Measurements from ENCODE around the gene CLEC14A. TPM values are rescaled to one million over a fixed set of nuclear protein-coding genes. Genes with fewer than 3 reads are reported as not detected.

The CLEC14A gene
- total RNA-seq, 3 donors from 2014 or later = 0.10 TPM; not detected in 2

- DNase-seq (no peak), ATAC-seq (no peak)
- Mint-ChIP-seq H3K9me3 (peaks cover 4% of the 10 kb centered on the region), H3K4me1 (ENCODE audit: low read depth) (peaks cover 13% of the 10 kb centered on the region), H3K4me3 (no peak overlapping the region), H3K36me3 (ENCODE audit: insufficient read depth) (no peaks in the 10 kb centered on the region), H3K27me3 (ENCODE audit: low read depth) (peaks cover 35% of the 10 kb centered on the region)
Measured at GRCh38 chr14:38205119-38205813, 50.6 kb downstream of the CLEC14A start.

- DNase-seq = no peak
- ATAC-seq = no peak
- H3K4me3 Mint-ChIP-seq = no peak overlapping the region
- peaks cover 30% of the 10 kb centered on the region for H3K27me3 Mint-ChIP-seq (ENCODE audit: low read depth)
- peaks cover 8% of the 10 kb centered on the region for H3K4me1 Mint-ChIP-seq (ENCODE audit: low read depth)
- no peaks in the 10 kb centered on the region for H3K36me3 Mint-ChIP-seq (ENCODE audit: insufficient read depth)
- H3K9me3 Mint-ChIP-seq = peaks cover 4% of the 10 kb centered on the region
Measured at GRCh38 chr14:38204719-38205115, 51.2 kb downstream of the CLEC14A start.

Other genes starting within 250 kb of the CLEC14A start
- gene SSTR1, start 48.2 kb downstream of the CLEC14A start, total RNA-seq = not detected

Data from activated T-cell treated with anti-CD3 and anti-CD28 coated beads, Interleukin-2, amount 50 U/mL, for 4 hours (primary cell).